ENCODE measurements around the gene NR3C2. TPM values are rescaled to one million over a fixed set of nuclear protein-coding genes. Genes with fewer than 3 reads are reported as not detected.

NR3C2 gene
- total RNA-seq, 1 experiment from 2014 or later, result 0.26 TPM

- Histone ChIP-seq H3K36me3 (ENCODE audit: control insufficient read depth, insufficient read depth, low read length) (no peaks in the 10 kb centered on the region), H3K9me3 (ENCODE audit: control insufficient read depth, insufficient read depth, low read depth, low read length) (no peaks in the 10 kb centered on the region), H3K4me1 (ENCODE audit: control insufficient read depth, insufficient read depth, low read length) (no peaks in the 10 kb centered on the region), H3K27ac (ENCODE audit: low read length) (no peak overlapping the region), H3K4me3 (ENCODE audit: low read depth in 2 of 2, low read length in 2 of 2) (no peak overlapping the region), H3K27me3 (ENCODE audit: control insufficient read depth, insufficient read depth, low read length) (no peaks in the 10 kb centered on the region)
- in situ Hi-C loops (cut with HindIII; ENCODE audit: low pct_unique_long_range_greater_than_20kb, low sequenced_read_pairs) (no loop called here), intact Hi-C loops (cut with micrococcal nuclease; ENCODE audit: unreplicated experiment) (no loop called here)
- BruUV-seq (replicated peaks), result no TSS peak
- TF ChIP-seq POLR2AphosphoS5 (IDR thresholded peaks at IDR 0.05; ENCODE audit: low read depth, low read length) (no peak), CTCF (IDR thresholded peaks at IDR 0.05) (no peak; the same call in 1 of the 2 replicates), TCF7L2 (IDR thresholded peaks at IDR 0.05; ENCODE audit: low read depth, low read length) (no peak), SIN3A (IDR thresholded peaks at IDR 0.05; ENCODE audit: borderline replicate concordance, insufficient read depth, low read depth, low read length) (no peak), REST (IDR thresholded peaks at IDR 0.05; ENCODE audit: insufficient read depth in 1 of 2, low read depth in 2 of 2, low read length in 1 of 2) (no peak)
- ATAC-seq (no peak), DNase-seq (ENCODE audit: low read depth, low spot score) (no peak)
- CTCF ChIA-PET, result no interaction called here
- POLR2A ChIA-PET, result no interaction called here
Measured at GRCh38 chr4:148152868-148153625, 289.2 kb downstream of the NR3C2 start.

- H3K4me3 ChIP-seq (ENCODE audit: low read depth in 2 of 2, low read length in 2 of 2), result no peak overlapping the region
- TF ChIP-seq TCF7L2 (IDR thresholded peaks at IDR 0.05; ENCODE audit: low read depth, low read length) (no peak), SIN3A (IDR thresholded peaks at IDR 0.05; ENCODE audit: borderline replicate concordance, insufficient read depth, low read depth, low read length) (no peak), POLR2AphosphoS5 (IDR thresholded peaks at IDR 0.05; ENCODE audit: low read depth, low read length) (no peak), REST (IDR thresholded peaks at IDR 0.05; ENCODE audit: insufficient read depth in 1 of 2, low read depth in 2 of 2, low read length in 1 of 2) (no peak), CTCF (IDR thresholded peaks at IDR 0.05) (no peak)
- no peak overlapping the region for H3K27ac ChIP-seq (ENCODE audit: low read length)
- no peak for DNase-seq (ENCODE audit: low read depth, low spot score)
- H3K9me3 ChIP-seq (ENCODE audit: control insufficient read depth, insufficient read depth, low read depth, low read length), result no peaks in the 10 kb centered on the region
- intact Hi-C loops (cut with micrococcal nuclease; ENCODE audit: unreplicated experiment), result no loop called here
- no peak for ATAC-seq
- POLR2A ChIA-PET, result no interaction called here
- in situ Hi-C loops (cut with HindIII; ENCODE audit: low pct_unique_long_range_greater_than_20kb, low sequenced_read_pairs), result no loop called here
- H3K36me3 ChIP-seq (ENCODE audit: control insufficient read depth, insufficient read depth, low read length), result no peaks in the 10 kb centered on the region
- no TSS peak for BruUV-seq (replicated peaks)
- CTCF ChIA-PET, result no interaction called here
- no peaks in the 10 kb centered on the region for H3K4me1 ChIP-seq (ENCODE audit: control insufficient read depth, insufficient read depth, low read length)
- H3K27me3 ChIP-seq (ENCODE audit: control insufficient read depth, insufficient read depth, low read length), result no peaks in the 10 kb centered on the region
Measured at GRCh38 chr4:148151806-148152205, 290.4 kb downstream of the NR3C2 start.

Data from Panc1 (cell line).